Lower lobe of right lung (tissue), 2 donors: ENCODE results near the gene CLEC19A. TPM values are rescaled to one million over a fixed set of nuclear protein-coding genes. Genes with fewer than 3 reads are reported as not detected.

ENCODE experiments used
- ATAC-seq, 2 donors: fragments of 200-7000 bp; cut with Tn5 transposase; one replicate each; pipeline ENCODE4 v1.9.1; 2020 to 2022; ENCODE audit warnings: mild to moderate bottlenecking in 2 of 2, moderate library complexity in 2 of 2
- DNase-seq: peaks from one replicate; pipeline ENCODE4 v3.0.0-alpha.2; 2020
- H3K27ac ChIP-seq: fragments of 200-600 bp; one replicate; pipeline ENCODE4 v1.8.0; 2022
- H3K27me3 ChIP-seq: fragments of 200-600 bp; one replicate; pipeline ENCODE4 v1.8.0; 2022; ENCODE audit warnings: low read depth
- H3K36me3 ChIP-seq: fragments of 200-600 bp; one replicate; pipeline ENCODE4 v1.8.0; 2022; ENCODE audit warnings: mild to moderate bottlenecking
- H3K4me1 ChIP-seq: fragments of 200-600 bp; one replicate; pipeline ENCODE4 v1.8.0; 2022
- H3K4me3 ChIP-seq: fragments of 200-600 bp; one replicate; pipeline ENCODE4 v1.8.0; 2022; ENCODE audit warnings: mild to moderate bottlenecking
- H3K9me3 ChIP-seq: fragments of 200-600 bp; one replicate; pipeline ENCODE4 v1.8.0; 2022
- CTCF ChIP-seq: fragments of 200-600 bp; IDR thresholded peaks from one replicate; pipeline ENCODE4 v1.8.0; 2022; ENCODE audit warnings: antibody characterized with exemption, mild to moderate bottlenecking
- intact Hi-C: fragments of 100-400 bp; cut with DNase I; formaldehyde crosslinking; loops from one replicate; pipeline ENCODE4 v1.11.0; 2022
- total RNA-seq: library from RNA; stranded (reverse); fragmentation: NEBNext Ultra II Directional; extraction: Animal tissue kit (Norgen Biotek cat#: 25700); gene quantifications from one replicate; pipeline ENCODE4 v1.2.1, GENCODE V29; 2021
- donor health status: DM: no; HTN: yes; CAD: no; lungs with severe emphysema.

The CLEC19A gene
- total RNA-seq, 1 donor from 2014 or later: not detected

GRCh38 chr16:19269098-19269497, 16.4 kb upstream of the CLEC19A start:
- no peak for DNase-seq
- no peak overlapping the region for H3K4me3 ChIP-seq

DNA sequence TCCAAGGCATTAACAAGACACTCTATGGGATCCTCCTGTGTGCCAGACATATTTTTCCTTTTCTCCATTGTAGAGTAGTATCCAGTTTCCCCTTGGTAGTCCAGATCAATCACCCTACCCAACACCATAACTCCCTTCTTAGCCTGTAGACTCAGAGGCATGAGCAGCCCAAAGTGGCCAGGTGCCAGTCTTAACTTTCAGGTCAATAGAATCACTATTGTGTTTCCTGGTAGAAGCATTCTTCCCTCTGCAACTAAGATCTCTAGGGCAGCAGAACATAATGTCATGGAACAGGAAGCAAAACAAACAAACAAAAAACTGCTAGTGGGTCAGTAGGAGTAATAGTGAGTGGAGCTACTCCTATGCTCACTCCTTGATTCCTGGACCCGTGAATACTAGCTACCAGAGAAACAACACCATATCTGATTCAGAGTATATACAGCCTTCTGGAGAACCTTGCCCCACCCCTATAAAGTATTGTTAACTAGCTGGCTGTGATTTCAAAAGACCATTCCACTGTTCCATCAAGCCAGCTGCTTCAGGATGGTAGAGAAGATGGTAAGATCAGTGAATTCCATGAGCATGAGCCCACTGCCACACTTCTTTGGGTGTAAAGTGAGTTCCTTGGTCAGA, 11.2 kb upstream of the CLEC19A start:
- no peak for DNase-seq

More at GRCh38 chr16:19269098-19269497, 16.4 kb upstream of the CLEC19A start:
- Histone ChIP-seq H3K4me1 (no peaks in the 10 kb centered on the region), H3K9me3 (peaks cover 9% of the 10 kb centered on the region), H3K27ac (no peak overlapping the region), H3K36me3 (no peaks in the 10 kb centered on the region), H3K27me3 (no peaks in the 10 kb centered on the region)
- ATAC-seq: no peak
- TF ChIP-seq CTCF: no peak
- intact Hi-C loops: no loop called here

GRCh38 chr16:19278403-19278802, 7.1 kb upstream of the CLEC19A start:
- Histone ChIP-seq H3K36me3 (no peaks in the 10 kb centered on the region), H3K4me3 (no peak overlapping the region), H3K9me3 (no peaks in the 10 kb centered on the region), H3K27me3 (no peaks in the 10 kb centered on the region), H3K4me1 (no peaks in the 10 kb centered on the region), H3K27ac (no peak overlapping the region)
- TF ChIP-seq CTCF: no peak
- ATAC-seq (no peak), DNase-seq (no peak)
- intact Hi-C loops: no loop called here

More for the DNA sequence above, 11.2 kb upstream of the CLEC19A start:
- intact Hi-C loops: no loop called here
- Histone ChIP-seq H3K9me3 (no peaks in the 10 kb centered on the region), H3K27ac (no peak overlapping the region), H3K36me3 (no peaks in the 10 kb centered on the region), H3K4me1 (no peaks in the 10 kb centered on the region), H3K27me3 (no peaks in the 10 kb centered on the region), H3K4me3 (no peak overlapping the region)
- TF ChIP-seq CTCF: no peak
- no peak for ATAC-seq

DNA sequence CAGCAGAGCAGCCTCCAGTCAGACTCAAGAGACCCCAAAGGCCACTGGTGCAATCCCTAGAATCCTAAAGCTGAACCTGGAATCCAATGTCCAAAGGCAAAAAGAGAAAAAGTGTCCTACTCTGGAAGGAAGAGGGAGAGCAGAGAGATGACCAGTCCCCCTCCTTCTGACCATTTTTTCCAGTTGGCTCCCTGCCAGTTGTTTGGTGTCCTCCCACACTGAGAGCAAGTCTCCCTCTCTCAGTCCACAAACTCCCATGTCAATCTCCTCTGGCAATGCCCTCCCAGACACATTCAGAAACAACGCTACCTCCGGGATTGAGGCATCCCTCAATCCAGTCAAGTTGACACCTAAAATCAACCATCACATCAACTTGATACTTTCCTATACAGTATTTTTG, 4.3 kb upstream of the CLEC19A start:
- no peak for ATAC-seq
- no peak for DNase-seq

DNA sequence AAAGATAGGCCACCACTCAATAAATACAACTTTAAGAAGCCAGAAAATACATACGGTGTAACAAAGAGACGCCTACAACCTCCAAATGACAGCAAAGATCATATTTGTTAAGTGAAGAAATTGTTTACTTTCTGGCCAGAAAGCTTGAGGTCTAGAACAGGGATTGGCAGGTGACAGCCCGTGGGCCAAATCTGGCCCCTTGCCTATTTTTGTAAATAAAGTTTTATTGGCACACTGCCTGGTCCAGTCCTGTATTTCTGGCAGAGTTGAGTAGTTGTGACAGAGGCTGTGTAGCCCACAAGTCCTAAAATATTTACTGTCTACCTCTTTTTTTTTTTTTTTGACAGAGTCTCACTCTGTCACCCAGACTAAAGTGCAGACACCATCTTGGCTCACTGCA, 3.4 kb upstream of the CLEC19A start:
- no peaks in the 10 kb centered on the region for H3K9me3 ChIP-seq
- intact Hi-C loops: no loop called here
- no peaks in the 10 kb centered on the region for H3K4me1 ChIP-seq
- ATAC-seq (no peak), DNase-seq (no peak)
- no peaks in the 10 kb centered on the region for H3K36me3 ChIP-seq
- no peak for TF ChIP-seq CTCF
- H3K27ac ChIP-seq: no peak overlapping the region
- no peak overlapping the region for H3K4me3 ChIP-seq
- H3K27me3 ChIP-seq: no peaks in the 10 kb centered on the region

More for the DNA sequence above, 4.3 kb upstream of the CLEC19A start:
- no peaks in the 10 kb centered on the region for H3K9me3 ChIP-seq
- no peak overlapping the region for H3K27ac ChIP-seq
- H3K4me3 ChIP-seq: no peak overlapping the region
- no peaks in the 10 kb centered on the region for H3K4me1 ChIP-seq
- no peaks in the 10 kb centered on the region for H3K36me3 ChIP-seq
- no peak for TF ChIP-seq CTCF
- intact Hi-C loops: no loop called here
- H3K27me3 ChIP-seq: no peaks in the 10 kb centered on the region
